Measurements from ENCODE around the gene CUEDC1. TPM values are rescaled to one million over a fixed set of nuclear protein-coding genes. Genes with fewer than 3 reads are reported as not detected.
A peak's percentile ranks its signal among the peaks of the same experiment; 100 is the strongest.

CUEDC1 gene
- total and polyA plus RNA-seq, 2 donors = 14.9 to 57.1 TPM

GRCh38 chr17:57876866-57877237 is 78.4 kb downstream of the CUEDC1 start:
- no peak for DNase-seq (ENCODE audit: extremely low spot score)
- WGBS = 77% methylated on average over 2 of the region's 2 CpGs
- H3K4me1 ChIP-seq (ENCODE audit: insufficient read depth) = no peaks in the 10 kb centered on the region
- no peak overlapping the region for H3K4me3 ChIP-seq (ENCODE audit: low read depth, low read length)
- H3K36me3 ChIP-seq (ENCODE audit: insufficient read depth) = no peaks in the 10 kb centered on the region
- no peak overlapping the region for H3K27ac ChIP-seq (ENCODE audit: low read depth)

GRCh38 chr17:57876023-57876865 is 79.0 kb downstream of the CUEDC1 start:
- Histone ChIP-seq H3K27ac (ENCODE audit: low read depth) (no peak overlapping the region), H3K36me3 (ENCODE audit: insufficient read depth) (no peaks in the 10 kb centered on the region), H3K4me3 (ENCODE audit: low read depth, low read length) (no peak overlapping the region), H3K4me1 (ENCODE audit: insufficient read depth) (no peaks in the 10 kb centered on the region)
- DNase-seq (ENCODE audit: extremely low spot score) = no peak
- 71% methylated on average over 15 of the region's 15 CpGs for WGBS

- peak; percentile 74 for DNase-seq (ENCODE audit: extremely low spot score)
- H3K4me1 ChIP-seq (ENCODE audit: insufficient read depth) = no peaks in the 10 kb centered on the region
- no peaks in the 10 kb centered on the region for H3K36me3 ChIP-seq (ENCODE audit: insufficient read depth)
- WGBS = 22% methylated on average over 10 of the region's 10 CpGs
- H3K4me3 ChIP-seq (ENCODE audit: low read depth, low read length) = no peak overlapping the region
- H3K27ac ChIP-seq (ENCODE audit: low read depth) = peak overlapping the region; percentile 79
Measured at GRCh38 chr17:57875290-57876022, 79.8 kb downstream of the CUEDC1 start.

- Histone ChIP-seq H3K27ac (ENCODE audit: low read depth) (peak overlapping the region; percentile 79), H3K4me3 (ENCODE audit: low read depth, low read length) (no peak overlapping the region), H3K4me1 (ENCODE audit: insufficient read depth) (no peaks in the 10 kb centered on the region), H3K36me3 (ENCODE audit: insufficient read depth) (no peaks in the 10 kb centered on the region)
- DNase-seq (ENCODE audit: extremely low spot score) = peak; percentile 80
- WGBS = 10% methylated on average over 33 of the region's 33 CpGs
Measured at GRCh38 chr17:57874434-57875289, 80.5 kb downstream of the CUEDC1 start.

GRCh38 chr17:57874058-57874419 is 81.2 kb downstream of the CUEDC1 start:
- H3K36me3 ChIP-seq (ENCODE audit: insufficient read depth) = no peaks in the 10 kb centered on the region
- H3K27ac ChIP-seq (ENCODE audit: low read depth) = peak overlapping the region; percentile 57
- H3K4me1 ChIP-seq (ENCODE audit: insufficient read depth) = no peaks in the 10 kb centered on the region
- 32% methylated on average over 7 of the region's 7 CpGs for WGBS
- no peak for DNase-seq (ENCODE audit: extremely low spot score)
- H3K4me3 ChIP-seq (ENCODE audit: low read depth, low read length) = no peak overlapping the region

GRCh38 chr17:57873261-57874057 is 81.8 kb downstream of the CUEDC1 start:
- Histone ChIP-seq H3K4me1 (ENCODE audit: insufficient read depth) (no peaks in the 10 kb centered on the region), H3K36me3 (ENCODE audit: insufficient read depth) (no peaks in the 10 kb centered on the region), H3K4me3 (ENCODE audit: low read depth, low read length) (no peak overlapping the region), H3K27ac (ENCODE audit: low read depth) (no peak overlapping the region)
- WGBS = 80% methylated on average over 16 of the region's 16 CpGs
- no peak for DNase-seq (ENCODE audit: extremely low spot score)

GRCh38 chr17:57872536-57872935 is 82.7 kb downstream of the CUEDC1 start:
- WGBS = 80% methylated on average over 14 of the region's 14 CpGs
- Histone ChIP-seq H3K4me3 (ENCODE audit: low read depth, low read length) (no peak overlapping the region), H3K27ac (ENCODE audit: low read depth) (no peak overlapping the region), H3K4me1 (ENCODE audit: insufficient read depth) (no peaks in the 10 kb centered on the region), H3K36me3 (ENCODE audit: insufficient read depth) (no peaks in the 10 kb centered on the region)
- no peak for DNase-seq (ENCODE audit: extremely low spot score)

GRCh38 chr17:57871863-57872262 is 83.3 kb downstream of the CUEDC1 start:
- no peak overlapping the region for H3K27ac ChIP-seq (ENCODE audit: low read depth)
- no peak overlapping the region for H3K4me3 ChIP-seq (ENCODE audit: low read depth, low read length)
- DNase-seq (ENCODE audit: extremely low spot score) = no peak
- no peaks in the 10 kb centered on the region for H3K36me3 ChIP-seq (ENCODE audit: insufficient read depth)
- WGBS = 83% methylated on average over 8 of the region's 8 CpGs
- H3K4me1 ChIP-seq (ENCODE audit: insufficient read depth) = no peaks in the 10 kb centered on the region

GRCh38 chr17:57871155-57871554 is 84.1 kb downstream of the CUEDC1 start:
- 85% methylated on average over 7 of the region's 7 CpGs for WGBS
- H3K4me3 ChIP-seq (ENCODE audit: low read depth, low read length) = no peak overlapping the region
- H3K4me1 ChIP-seq (ENCODE audit: insufficient read depth) = no peaks in the 10 kb centered on the region
- no peak overlapping the region for H3K27ac ChIP-seq (ENCODE audit: low read depth)
- H3K36me3 ChIP-seq (ENCODE audit: insufficient read depth) = no peaks in the 10 kb centered on the region
- no peak for DNase-seq (ENCODE audit: extremely low spot score)

GRCh38 chr17:57870283-57870635 is 85.0 kb downstream of the CUEDC1 start:
- Histone ChIP-seq H3K36me3 (ENCODE audit: insufficient read depth) (no peaks in the 10 kb centered on the region), H3K4me1 (ENCODE audit: insufficient read depth) (no peaks in the 10 kb centered on the region)

GRCh38 chr17:57869617-57870282 is 85.5 kb downstream of the CUEDC1 start:
- H3K36me3 ChIP-seq (ENCODE audit: insufficient read depth) = no peaks in the 10 kb centered on the region
- DNase-seq (ENCODE audit: extremely low spot score) = no peak
- WGBS = 76% methylated on average over 9 of the region's 9 CpGs
- no peak overlapping the region for H3K27ac ChIP-seq (ENCODE audit: low read depth)
- H3K4me3 ChIP-seq (ENCODE audit: low read depth, low read length) = no peak overlapping the region
- no peaks in the 10 kb centered on the region for H3K4me1 ChIP-seq (ENCODE audit: insufficient read depth)

More at GRCh38 chr17:57870283-57870635, 85.0 kb downstream of the CUEDC1 start:
- Histone ChIP-seq H3K4me3 (ENCODE audit: low read depth, low read length) (no peak overlapping the region), H3K27ac (ENCODE audit: low read depth) (no peak overlapping the region)
- DNase-seq (ENCODE audit: extremely low spot score) = no peak

- DNase-seq (ENCODE audit: extremely low spot score) = no peak
- Histone ChIP-seq H3K36me3 (ENCODE audit: insufficient read depth) (no peaks in the 10 kb centered on the region), H3K4me1 (ENCODE audit: insufficient read depth) (no peaks in the 10 kb centered on the region), H3K4me3 (ENCODE audit: low read depth, low read length) (no peak overlapping the region), H3K27ac (ENCODE audit: low read depth) (peak overlapping the region; percentile 30)
- WGBS = 74% methylated on average over 13 of the region's 13 CpGs
Measured at GRCh38 chr17:57868910-57869616, 86.1 kb downstream of the CUEDC1 start.

All from urinary bladder (tissue), 4 donors.